HepG2 (cell line): ENCODE results near the gene HOXA13. TPM values are rescaled to one million over a fixed set of nuclear protein-coding genes. Genes with fewer than 3 reads are reported as not detected.

Experiments used
- ATAC-seq: fragments of 200-7000 bp; cut with Tn5 transposase; 3 replicates; pipeline ENCODE4 v1.9.1; 2020; ENCODE audit warnings: mild to moderate bottlenecking, moderate library complexity
- BruUV-seq: library from RNA; stranded (reverse); fragments of 400-500 nt; replicated peaks from 2 replicates; lab custom pipeline; 2021; lab: Mats Ljungman, UMichigan
- CTCF ChIA-PET: fragments of 300-600 bp; formaldehyde crosslinking; extraction: SDS; loops from one replicate; lab custom pipeline; 2021; ENCODE audit warnings: low total read pairs, inconsistent platforms, low intra/inter-chr PET ratio; lab: Yijun Ruan, JAX
- POLR2A ChIA-PET: fragments of 350-600 bp; sonication (Branson Sonifier 250); formaldehyde crosslinking; loops from one replicate; lab custom pipeline; 2020; ENCODE audit warnings: antibody characterized with exemption, inconsistent platforms; lab: Yijun Ruan, JAX
- DNase-seq: peaks from one replicate; pipeline ENCODE4 v3.0.0-alpha.2; 2015; ENCODE audit warnings: low spot score
- FAIRE-seq: peaks from 3 replicates; lab custom pipeline; 2011; peaks lifted over from hg19 to GRCh38; lab: Jason Lieb, UNC
- H2AFZ ChIP-seq: one replicate; pipeline ENCODE4 v1.6.1; 2011; ENCODE audit warnings: low read length, inconsistent platforms
- H3K27ac ChIP-seq: fragments of 300-600 bp; 3 replicates; pipeline ENCODE4 v1.8.0; 2011; ENCODE audit warnings: mixed run types, mild to moderate bottlenecking, mixed read lengths, low read length, inconsistent platforms; ENCODE audit not compliant: insufficient read depth; ENCODE audit errors: extremely low read length
- H3K27me3 ChIP-seq, 2 experiments: fragments of 200-600 bp in 1 of 2; 2 replicates in 1 of 2; 3 replicates in 1 of 2; pipeline versions ENCODE4 v1.6.0 to v1.8.0; 2011; ENCODE audit warnings: low read length in 2 of 2, mild to moderate bottlenecking in 2 of 2, moderate library complexity in 2 of 2, inconsistent platforms in 1 of 2; ENCODE audit not compliant: insufficient read depth in 2 of 2, control insufficient read depth in 1 of 2
- H3K36me3 ChIP-seq, 2 experiments: fragments of 200-600 bp in 1 of 2; replicated peaks in 1 of 2; 2 replicates in 1 of 2; 3 replicates in 1 of 2; pipeline versions ENCODE4 v1.5.1 to v1.8.0; 2011; ENCODE audit warnings: low read length in 2 of 2, inconsistent platforms in 1 of 2; ENCODE audit not compliant: insufficient read depth in 2 of 2, control insufficient read depth in 1 of 2
- H3K4me1 ChIP-seq: 2 replicates; pipeline ENCODE4 v1.5.1; 2012; ENCODE audit warnings: low read length, inconsistent platforms; ENCODE audit not compliant: insufficient read depth
- H3K4me2 ChIP-seq: 2 replicates; pipeline ENCODE4 v1.6.0; 2011; ENCODE audit warnings: low read depth, low read length, inconsistent platforms
- H3K4me3 ChIP-seq, 3 experiments: fragments of 200-600 bp in 1 of 3; sonication (generic), shearing (Covaris generic) in 1 of 3; replicated peaks in 1 of 3; 2 replicates each; pipeline ENCODE4 v1.5.1; 2011 to 2016; ENCODE audit warnings: low read length in 3 of 3, inconsistent platforms in 2 of 3, low read depth in 2 of 3, mild to moderate bottlenecking in 2 of 3, control low read depth in 1 of 3, mixed read lengths in 1 of 3; ENCODE audit not compliant: insufficient read depth in 1 of 3
- H3K79me2 ChIP-seq: one replicate; pipeline ENCODE4 v1.6.1; 2011; ENCODE audit warnings: low read length, inconsistent platforms; ENCODE audit not compliant: insufficient read depth
- H3K9ac ChIP-seq: 2 replicates; pipeline ENCODE4 v1.6.0; 2011; ENCODE audit warnings: mild to moderate bottlenecking, low read depth, low read length, inconsistent platforms; ENCODE audit not compliant: insufficient read depth
- H3K9me3 ChIP-seq: 2 replicates; pipeline ENCODE4 v1.5.1; 2012; ENCODE audit warnings: mild to moderate bottlenecking, low read length
- H4K20me1 ChIP-seq: 2 replicates; pipeline ENCODE4 v1.6.0; 2011; ENCODE audit warnings: inconsistent platforms, mild to moderate bottlenecking, low read length, moderate library complexity; ENCODE audit not compliant: insufficient read depth
- TBX2 ChIP-seq: sonication (generic); formaldehyde crosslinking; IDR thresholded peaks from 2 replicates; pipeline ENCODE4 v1.5.0; 2020; ENCODE audit warnings: missing genetic modification reagents, mild to moderate bottlenecking, borderline replicate concordance
- WGBS: methylation state at CpG from one replicate; pipeline ENCODE4 v1.1.6; 2017; ENCODE audit warnings: low lambda C conversion rate; 5-methylcytosine and 5-hydroxymethylcytosine counted together
- in situ Hi-C: cut with HindIII; loops from 2 replicates; pipeline ENCODE4 v1.10.0; 2017; ENCODE audit warnings: low pct_unique_long_range_greater_than_20kb; ENCODE audit not compliant: extremely low pct_ligation_motif_present
- intact Hi-C: fragments of 100-400 bp; cut with micrococcal nuclease; formaldehyde crosslinking; loops from one replicate; pipeline ENCODE4 v1.10.0; 2022; ENCODE audit not compliant: unreplicated experiment
- polyA plus RNA-seq, 8 experiments: library from polyadenylated mRNA; depleted of rRNA in 3 of 8; stranded (reverse) in 7 of 8; unstranded in 1 of 8; fragments of >200 nt; fragmentation: Illumina TruSeq in 4 of 8; extraction: Trizol in 4 of 8; gene quantifications; 2 replicates each; pipeline versions ENCODE4 v1.2.1 to v1.2.3, GENCODE V29; 2011 to 2016; ENCODE audit warnings: low read depth in 4 of 8, missing spikeins in 1 of 8, mixed read lengths in 1 of 8; ENCODE audit not compliant: insufficient read depth in 1 of 8
- total RNA-seq, 5 experiments: library from RNA; depleted of rRNA; stranded (reverse); fragments of >200 nt; fragmentation: Illumina TruSeq; extraction: Trizol; gene quantifications; 2 replicates each; pipeline ENCODE4 v1.2.3, GENCODE V29; 2016; ENCODE audit warnings: low read depth in 1 of 5
- TF ChIP-seq, protein P1 (sequence below): sonication (generic); formaldehyde crosslinking; IDR thresholded peaks from 2 replicates; pipeline ENCODE4 v1.5.1; 2020; ENCODE audit warnings: mild to moderate bottlenecking, missing genetic modification reagents, moderate library complexity

Gene HOXA13
- total and polyA plus RNA-seq, 2 of the 13 experiments (the other 11 are each of a cell fraction or from before 2014, with no cell fraction given): 0.01 to 0.04 TPM

DNA sequence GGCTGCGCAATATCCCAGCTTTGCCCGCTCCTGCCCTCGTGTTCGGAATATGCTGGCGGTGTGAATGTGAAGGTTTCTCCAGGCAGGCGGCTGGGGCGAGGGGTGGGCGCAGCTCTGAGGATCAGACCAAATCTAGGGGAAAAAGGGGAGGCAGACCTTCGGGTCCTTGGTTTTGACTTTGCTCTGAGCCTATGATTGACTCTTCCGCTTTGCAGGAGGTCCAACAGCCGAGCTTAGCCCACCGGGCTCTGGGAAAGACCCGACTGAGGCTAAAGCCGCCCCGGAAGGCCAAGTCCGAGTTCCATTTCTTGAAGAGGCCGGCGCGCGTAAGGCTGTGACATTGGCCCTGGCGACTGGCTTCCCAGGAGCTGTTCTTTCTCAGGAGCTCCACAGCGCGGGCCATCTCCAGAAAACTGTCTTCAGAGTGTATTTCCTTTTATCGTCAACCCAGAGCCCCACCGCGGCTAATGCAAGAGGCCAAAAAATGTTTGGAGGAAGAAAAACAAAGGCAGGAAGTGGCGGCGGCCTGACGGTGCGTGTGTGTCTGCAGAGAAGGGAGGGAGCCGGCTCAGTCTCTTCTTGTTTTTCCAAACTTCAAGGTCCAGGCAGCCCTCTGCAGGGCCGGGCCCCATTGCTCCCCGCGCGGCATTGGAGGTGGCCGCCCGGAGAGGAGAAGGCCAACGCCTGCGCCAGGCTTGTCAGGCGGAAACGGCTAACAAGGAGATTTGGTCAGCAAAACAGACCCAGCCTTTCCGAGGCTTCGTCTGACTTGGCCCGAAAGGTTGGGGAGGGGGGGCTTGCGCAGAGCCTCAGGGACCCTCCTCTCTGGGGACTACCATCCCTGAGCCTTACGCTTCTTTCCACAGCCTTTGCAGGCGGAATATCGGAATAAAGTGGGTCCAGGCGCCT is 11.3 kb downstream of the HOXA13 start:
- BruUV-seq: no TSS peak
- Histone ChIP-seq H3K79me2 (no peaks in the 10 kb centered on the region), H3K4me2 (peak overlapping the region; percentile 32), H3K4me3 (peak overlapping the region in 1 of 3 experiments; percentile 18; a peak in 2 of 6 replicates), H3K36me3 (no peaks in the 10 kb centered on the region), H3K4me1 (peaks cover 28% of the 10 kb centered on the region), H2AFZ (no peak overlapping the region), H3K27me3 (peaks cover 28 to 95% of the 10 kb centered on the region in 2 experiments), H4K20me1 (peaks cover 6% of the 10 kb centered on the region; the same call in 1 of the 2 replicates), H3K27ac (no peak overlapping the region), H3K9me3 (no peaks in the 10 kb centered on the region), H3K9ac (no peak overlapping the region)
- ChIA-PET CTCF (no interaction called here), POLR2A (no interaction called here)
- DNase-seq: no peak
- 37% methylated on average over 33 of the region's 49 CpGs for WGBS
- in situ Hi-C loops: no loop called here
- TF ChIP-seq TBX2: no peak
- TF ChIP-seq, protein P1, sequence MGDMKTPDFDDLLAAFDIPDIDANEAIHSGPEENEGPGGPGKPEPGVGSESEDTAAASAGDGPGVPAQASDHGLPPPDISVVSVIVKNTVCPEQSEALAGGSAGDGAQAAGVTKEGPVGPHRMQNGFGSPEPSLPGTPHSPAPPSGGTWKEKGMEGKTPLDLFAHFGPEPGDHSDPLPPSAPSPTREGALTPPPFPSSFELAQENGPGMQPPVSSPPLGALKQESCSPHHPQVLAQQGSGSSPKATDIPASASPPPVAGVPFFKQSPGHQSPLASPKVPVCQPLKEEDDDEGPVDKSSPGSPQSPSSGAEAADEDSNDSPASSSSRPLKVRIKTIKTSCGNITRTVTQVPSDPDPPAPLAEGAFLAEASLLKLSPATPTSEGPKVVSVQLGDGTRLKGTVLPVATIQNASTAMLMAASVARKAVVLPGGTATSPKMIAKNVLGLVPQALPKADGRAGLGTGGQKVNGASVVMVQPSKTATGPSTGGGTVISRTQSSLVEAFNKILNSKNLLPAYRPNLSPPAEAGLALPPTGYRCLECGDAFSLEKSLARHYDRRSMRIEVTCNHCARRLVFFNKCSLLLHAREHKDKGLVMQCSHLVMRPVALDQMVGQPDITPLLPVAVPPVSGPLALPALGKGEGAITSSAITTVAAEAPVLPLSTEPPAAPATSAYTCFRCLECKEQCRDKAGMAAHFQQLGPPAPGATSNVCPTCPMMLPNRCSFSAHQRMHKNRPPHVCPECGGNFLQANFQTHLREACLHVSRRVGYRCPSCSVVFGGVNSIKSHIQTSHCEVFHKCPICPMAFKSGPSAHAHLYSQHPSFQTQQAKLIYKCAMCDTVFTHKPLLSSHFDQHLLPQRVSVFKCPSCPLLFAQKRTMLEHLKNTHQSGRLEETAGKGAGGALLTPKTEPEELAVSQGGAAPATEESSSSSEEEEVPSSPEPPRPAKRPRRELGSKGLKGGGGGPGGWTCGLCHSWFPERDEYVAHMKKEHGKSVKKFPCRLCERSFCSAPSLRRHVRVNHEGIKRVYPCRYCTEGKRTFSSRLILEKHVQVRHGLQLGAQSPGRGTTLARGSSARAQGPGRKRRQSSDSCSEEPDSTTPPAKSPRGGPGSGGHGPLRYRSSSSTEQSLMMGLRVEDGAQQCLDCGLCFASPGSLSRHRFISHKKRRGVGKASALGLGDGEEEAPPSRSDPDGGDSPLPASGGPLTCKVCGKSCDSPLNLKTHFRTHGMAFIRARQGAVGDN (CRISPR knock-in tag): peak; percentile 17; the same call in 1 of the 2 replicates
- no peak for ATAC-seq
- no peak for FAIRE-seq
- intact Hi-C loops: no loop called here
